H1 (cell line): ENCODE results near the gene TMEM209. TPM values are rescaled to one million over a fixed set of nuclear protein-coding genes. Genes with fewer than 3 reads are reported as not detected.

Experiments
- CTCF ChIA-PET: fragments of 300-600 bp; sonication (Branson Sonifier 250); formaldehyde crosslinking; loops from one replicate; lab custom pipeline; 2021; ENCODE audit not compliant: partially characterized antibody; lab: Charles Lee
- POLR2A ChIA-PET: fragments of 300-600 bp; sonication (Branson Sonifier 250); formaldehyde crosslinking; loops from one replicate; lab custom pipeline; 2021; ENCODE audit warnings: inconsistent platforms; ENCODE audit not compliant: partially characterized antibody; lab: Charles Lee
- DNase-seq, 2 experiments: peaks; one replicate each; pipeline versions ENCODE4 v3.0.0 to v3.0.0-alpha.2; 2010 to 2022; ENCODE audit warnings: low spot score in 2 of 2, low read depth in 1 of 2, mixed read lengths in 1 of 2
- FAIRE-seq: peaks from 2 replicates; lab custom pipeline; 2011; peaks lifted over from hg19 to GRCh38; lab: Jason Lieb, UNC
- H2AFZ ChIP-seq: 2 replicates; pipeline ENCODE4 v1.8.1; 2012; ENCODE audit warnings: low read length, inconsistent platforms
- H2AK5ac ChIP-seq: 2 replicates; pipeline ENCODE4 v1.6.1; 2013; ENCODE audit warnings: low read depth, low read length
- H2BK120ac ChIP-seq: replicated peaks from 2 replicates; pipeline ENCODE3; 2013; ENCODE audit warnings: low read depth, low read length, inconsistent platforms
- H2BK12ac ChIP-seq: 2 replicates; pipeline ENCODE4 v1.6.1; 2013; ENCODE audit warnings: low read depth, low read length
- H2BK15ac ChIP-seq: 2 replicates; pipeline ENCODE4 v1.6.1; 2013; ENCODE audit warnings: low read length
- H2BK20ac ChIP-seq: 2 replicates; pipeline ENCODE4 v1.6.1; 2013; ENCODE audit warnings: low read length
- H2BK5ac ChIP-seq: 2 replicates; pipeline ENCODE4 v1.6.1; 2013; ENCODE audit warnings: low read depth, low read length
- H3K14ac ChIP-seq: 2 replicates; pipeline ENCODE4 v1.6.1; 2013; ENCODE audit warnings: inconsistent platforms; ENCODE audit not compliant: insufficient read length
- H3K18ac ChIP-seq: 2 replicates; pipeline ENCODE4 v1.6.1; 2013; ENCODE audit warnings: low read length; ENCODE audit errors: extremely low read depth
- H3K23ac ChIP-seq: 2 replicates; pipeline ENCODE4 v1.6.1; 2013; ENCODE audit warnings: inconsistent platforms; ENCODE audit not compliant: insufficient read length
- H3K23me2 ChIP-seq: 2 replicates; pipeline ENCODE4 v1.6.1; 2013; ENCODE audit warnings: low read depth, low read length
- H3K27ac ChIP-seq: 2 replicates; pipeline ENCODE4 v1.6.1; 2011; ENCODE audit warnings: low read depth, low read length, inconsistent platforms
- H3K27me3 ChIP-seq, 4 experiments: replicated peaks in 1 of 4; 1 replicate in 1 of 4; 2 replicates in 3 of 4; pipeline versions ENCODE4 v1.6.1 to v1.8.1; 2011 to 2013; ENCODE audit warnings: low read length in 3 of 4, mild to moderate bottlenecking in 3 of 4, inconsistent platforms in 2 of 4, mixed read lengths in 2 of 4, moderate library complexity in 1 of 4; ENCODE audit not compliant: control insufficient read depth in 3 of 4, insufficient read depth in 3 of 4; ENCODE audit errors: extremely low read depth in 1 of 4
- H3K36me3 ChIP-seq, 4 experiments: 2 replicates each; pipeline versions ENCODE4 v1.6.1 to v1.8.1; 2011 to 2013; ENCODE audit warnings: mild to moderate bottlenecking in 4 of 4, low read length in 3 of 4, moderate library complexity in 2 of 4, control low read depth in 1 of 4, inconsistent platforms in 1 of 4; ENCODE audit not compliant: insufficient read depth in 4 of 4, control insufficient read depth in 2 of 4
- H3K4ac ChIP-seq: replicated peaks from 2 replicates; pipeline ENCODE3; 2013; ENCODE audit warnings: low read length, low read depth, mixed read lengths, inconsistent platforms; ENCODE audit not compliant: insufficient read length
- H3K4me1 ChIP-seq, 4 experiments: replicated peaks in 1 of 4; 1 replicate in 1 of 4; 2 replicates in 3 of 4; pipeline versions ENCODE4 v1.6.1 to v1.8.1; 2011 to 2013; ENCODE audit warnings: low read length in 3 of 4, inconsistent platforms in 2 of 4, mixed read lengths in 1 of 4; ENCODE audit not compliant: insufficient read depth in 4 of 4, control insufficient read depth in 3 of 4
- H3K4me2 ChIP-seq, 2 experiments: 2 replicates each; pipeline versions ENCODE4 v1.6.1 to v1.8.1; 2011 to 2013; ENCODE audit warnings: low read depth in 2 of 2, low read length in 2 of 2, control low read depth in 1 of 2, inconsistent platforms in 1 of 2, mild to moderate bottlenecking in 1 of 2; ENCODE audit not compliant: insufficient read depth in 1 of 2
- H3K4me3 ChIP-seq, 4 experiments: fragments of 200-600, 300-600 bp in 1 of 4; sonication (generic), shearing (Covaris generic), sonication (Bioruptor Twin) in 1 of 4; 2 replicates each; pipeline versions ENCODE4 v1.5.1 to v1.8.1; 2011 to 2016; ENCODE audit warnings: low read length in 4 of 4, low read depth in 3 of 4, control low read depth in 2 of 4, inconsistent platforms in 2 of 4, mild to moderate bottlenecking in 2 of 4, mixed read lengths in 1 of 4, moderate library complexity in 1 of 4; ENCODE audit not compliant: insufficient read depth in 2 of 4; ENCODE audit errors: extremely low read depth in 1 of 4
- H3K56ac ChIP-seq: replicated peaks from 2 replicates; pipeline ENCODE3; 2013; ENCODE audit warnings: low read depth, mild to moderate bottlenecking, mixed read lengths, low read length, inconsistent platforms; ENCODE audit not compliant: insufficient read length
- H3K79me1 ChIP-seq: 2 replicates; pipeline ENCODE4 v1.6.1; 2013; ENCODE audit warnings: low read depth, low read length, control low read depth
- H3K79me2 ChIP-seq, 2 experiments: 2 replicates each; pipeline versions ENCODE4 v1.6.1 to v1.8.1; 2012 to 2013; ENCODE audit warnings: low read length in 2 of 2, mild to moderate bottlenecking in 2 of 2, inconsistent platforms in 1 of 2; ENCODE audit not compliant: insufficient read depth in 2 of 2, control insufficient read depth in 1 of 2
- H3K9ac ChIP-seq, 4 experiments: replicated peaks in 1 of 4; 1 replicate in 1 of 4; 2 replicates in 3 of 4; pipeline versions ENCODE4 v1.6.1 to v1.8.1; 2011 to 2013; ENCODE audit warnings: low read depth in 3 of 4, low read length in 3 of 4, control low read depth in 2 of 4, mild to moderate bottlenecking in 2 of 4, moderate library complexity in 2 of 4, inconsistent platforms in 1 of 4; ENCODE audit errors: extremely low read depth in 1 of 4
- H3K9me3 ChIP-seq, 2 experiments: 2 replicates each; pipeline versions ENCODE4 v1.6.1 to v1.8.1; 2012 to 2013; ENCODE audit warnings: mild to moderate bottlenecking in 2 of 2, moderate library complexity in 2 of 2, control low read depth in 1 of 2, inconsistent platforms in 1 of 2, low read depth in 1 of 2, low read length in 1 of 2, mixed read lengths in 1 of 2; ENCODE audit not compliant: insufficient read depth in 2 of 2
- H4K20me1 ChIP-seq, 2 experiments: replicated peaks in 1 of 2; 2 replicates each; pipeline versions ENCODE3 to v1.8.1; 2011 to 2013; ENCODE audit warnings: inconsistent platforms in 2 of 2, low read length in 2 of 2, mild to moderate bottlenecking in 1 of 2; ENCODE audit not compliant: insufficient read depth in 2 of 2, control insufficient read depth in 1 of 2
- H4K5ac ChIP-seq: 2 replicates; pipeline ENCODE4 v1.6.1; 2013; ENCODE audit warnings: low read length, low read depth, mixed read lengths, inconsistent platforms; ENCODE audit not compliant: insufficient read length
- H4K8ac ChIP-seq: 2 replicates; pipeline ENCODE4 v1.8.0; 2013; ENCODE audit warnings: mild to moderate bottlenecking, moderate library complexity, low read length, inconsistent platforms; ENCODE audit not compliant: insufficient read depth; ENCODE audit errors: extremely low read depth
- H4K91ac ChIP-seq: replicated peaks from 2 replicates; pipeline ENCODE3; 2013; ENCODE audit warnings: low read length, mixed read lengths, inconsistent platforms; ENCODE audit not compliant: insufficient read length
- CBX8 ChIP-seq: fragments of 300-800, 300-1000 bp; sonication (generic); IDR thresholded peaks from 2 replicates; pipeline ENCODE4 v1.7.1; 2016; ENCODE audit warnings: low read depth, low read length, borderline replicate concordance
- KDM4A ChIP-seq: IDR thresholded peaks from one replicate; pipeline ENCODE4 v1.7.1; 2012; ENCODE audit warnings: low read depth, mild to moderate bottlenecking, moderate library complexity, low read length, inconsistent platforms; ENCODE audit not compliant: severe bottlenecking
- WGBS, 2 experiments: shearing (Covaris generic) in 1 of 2; methylation state at CpG; one replicate each; pipeline versions ENCODE4 v1.1.6 to v1.1.7; 2013 to 2015; ENCODE audit warnings: low lambda C conversion rate in 2 of 2, mixed read lengths in 2 of 2, inconsistent platforms in 1 of 2, low coverage in 1 of 2, missing lambda C conversion rate in 1 of 2; ENCODE audit not compliant: insufficient replicate concordance in 2 of 2, insufficient coverage in 1 of 2, insufficient read length in 1 of 2; ENCODE audit errors: extremely low coverage in 1 of 2, missing lambda C conversion rate in 1 of 2; 5-methylcytosine and 5-hydroxymethylcytosine counted together
- polyA plus RNA-seq, 7 experiments: library from polyadenylated mRNA; depleted of rRNA in 3 of 7; stranded (reverse) in 5 of 7; unstranded in 2 of 7; fragments of >200 nt in 5 of 7; fragments of 200-250 nt in 2 of 7; gene quantifications; 1 replicate in 5 of 7; 2 replicates in 1 of 7; 4 replicates in 1 of 7; pipeline versions ENCODE4 v1.2.1 to v1.2.3, GENCODE V29; 2011 to 2013; ENCODE audit warnings: missing spikeins in 2 of 7, mixed read lengths in 2 of 7
- total RNA-seq: library from RNA; stranded (reverse); fragmentation: NEBNext Ultra II Directional; extraction: Animal tissue kit (Norgen Biotek cat#: 25700); gene quantifications from 2 replicates; pipeline ENCODE4 v1.2.1, GENCODE V29; 2021
- TF ChIP-seq, protein P1 (sequence below): IDR thresholded peaks from 2 replicates; pipeline ENCODE4 v1.6.1; 2011; ENCODE audit warnings: low read length, improper control_type of control experiment

Gene TMEM209
- total and polyA plus RNA-seq, 2 of the 8 experiments (the other 6 are each of a cell fraction or from before 2014, with no cell fraction given), result 28.5 to 30.5 TPM

- H3K9me3 ChIP-seq, result no peaks in the 10 kb centered on the region
- no peak overlapping the region for H3K9ac ChIP-seq
- H3K18ac ChIP-seq, result no peak overlapping the region
- no peak overlapping the region for H3K4ac ChIP-seq
- peaks cover 0 to 8% (median 4%) of the 10 kb centered on the region in 4 experiments; a peak in 4 of 8 replicates for H3K36me3 ChIP-seq
- no peaks in the 10 kb centered on the region for H3K4me1 ChIP-seq
- FAIRE-seq, result no peak
- H2AFZ ChIP-seq, result no peak overlapping the region
- H2BK20ac ChIP-seq, result no peak overlapping the region
- H3K56ac ChIP-seq, result no peak overlapping the region
- no peak overlapping the region for H3K23ac ChIP-seq
- H3K27me3 ChIP-seq, result no peaks in the 10 kb centered on the region
- peaks cover 2% of the 10 kb centered on the region; the same call in 1 of the 2 replicates for H3K23me2 ChIP-seq
- H2AK5ac ChIP-seq, result no peak overlapping the region
- POLR2A ChIA-PET, result no interaction called here
- H2BK12ac ChIP-seq, result no peak overlapping the region
- H4K5ac ChIP-seq, result no peak overlapping the region
- no peak overlapping the region for H2BK5ac ChIP-seq
- H4K91ac ChIP-seq, result no peak overlapping the region
- no peak overlapping the region for H2BK120ac ChIP-seq
- H2BK15ac ChIP-seq, result no peak overlapping the region
- DNase-seq, result no peak
- H4K20me1 ChIP-seq, result peaks cover 0 to 4% of the 10 kb centered on the region in 2 experiments
- no peak overlapping the region for H3K14ac ChIP-seq
- no peak overlapping the region for H3K4me3 ChIP-seq
- H3K79me1 ChIP-seq, result no peaks in the 10 kb centered on the region
- H3K79me2 ChIP-seq, result no peaks in the 10 kb centered on the region
- CTCF ChIA-PET, result interaction anchor here (0.8 to 4.4 kb wide), 3 partner anchors 37 to 506 kb away, joined by 3 to 22 read pairs (median 3); no protein-coding TSS in a partner anchor
- H3K4me2 ChIP-seq, result no peak overlapping the region
- TF ChIP-seq KDM4A (no peak), CBX8 (no peak)
- TF ChIP-seq, protein P1, sequence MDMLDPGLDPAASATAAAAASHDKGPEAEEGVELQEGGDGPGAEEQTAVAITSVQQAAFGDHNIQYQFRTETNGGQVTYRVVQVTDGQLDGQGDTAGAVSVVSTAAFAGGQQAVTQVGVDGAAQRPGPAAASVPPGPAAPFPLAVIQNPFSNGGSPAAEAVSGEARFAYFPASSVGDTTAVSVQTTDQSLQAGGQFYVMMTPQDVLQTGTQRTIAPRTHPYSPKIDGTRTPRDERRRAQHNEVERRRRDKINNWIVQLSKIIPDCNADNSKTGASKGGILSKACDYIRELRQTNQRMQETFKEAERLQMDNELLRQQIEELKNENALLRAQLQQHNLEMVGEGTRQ, result no peak
- WGBS, 2 experiments, result 86% methylated on average over 5 of the region's 5 CpGs; no CpG with 5 or more reads in 1 of the 2 experiments
- no peak overlapping the region for H3K27ac ChIP-seq
- H4K8ac ChIP-seq, result no peak overlapping the region
These were observed 86.9 kb downstream of the TMEM209 start for GRCh38 chr7:130118294-130118693.
